ENCODE measurements around the gene PTPRK. TPM values are rescaled to one million over a fixed set of nuclear protein-coding genes. Genes with fewer than 3 reads are reported as not detected.

PTPRK gene
- total and polyA plus RNA-seq, 10 of the 15 experiments (the other 5 are each of a cell fraction or from before 2014, with no cell fraction given) = 0.23 to 1.9 (median 0.55) TPM

GRCh38 chr6:128057946-128058345 lies 462.5 kb downstream of the PTPRK start:
- ChIA-PET POLR2A (no interaction called here), RAD21 (ENCODE audit: unreplicated experiment) (no interaction called here), SMC1A (ENCODE audit: uncharacterized antibody, unreplicated experiment) (no interaction called here), CTCF (no interaction called here)
- no peak overlapping the region for H3K4me3 ChIP-seq
- H3K79me2 ChIP-seq (ENCODE audit: control insufficient read depth, insufficient read depth, low read length) = no peaks in the 10 kb centered on the region
- no peaks in the 10 kb centered on the region for H3K9me3 ChIP-seq (replicated peaks; ENCODE audit: control insufficient read depth, insufficient read depth, low read length)
- in situ Hi-C loops (cut with MboI) = no loop called here
- no peak overlapping the region for H2AFZ ChIP-seq (ENCODE audit: control insufficient read depth, low read depth, low read length)
- ATAC-seq (no peak), DNase-seq (ENCODE audit: low read depth, low spot score) (no peak), FAIRE-seq (no peak)
- H3K27ac ChIP-seq (ENCODE audit: control insufficient read depth, insufficient read depth) = no peak overlapping the region
- H3K4me2 ChIP-seq (ENCODE audit: control insufficient read depth, insufficient read depth) = no peak overlapping the region
- TF ChIP-seq REST (IDR thresholded peaks at IDR 0.05; ENCODE audit: low read depth, low read length) (no peak), SMARCA5 (IDR thresholded peaks at IDR 0.05) (no peak), PAX5 (IDR thresholded peaks at IDR 0.05; ENCODE audit: borderline replicate concordance, low read depth, low read length) (no peak), SMAD5 (IDR thresholded peaks at IDR 0.05; ENCODE audit: low read depth) (no peak), KAT2A (conservative IDR thresholded peaks at IDR 0.05; ENCODE audit: control insufficient read depth, low read depth, low read length) (no peak), MYC (IDR thresholded peaks at IDR 0.05; ENCODE audit: insufficient read depth, insufficient read length, insufficient replicate concordance, low read length, severe bottlenecking) (no peak), SKIL (IDR thresholded peaks at IDR 0.05; ENCODE audit: low read depth, poor library complexity, severe bottlenecking) (no peak), CBFB (IDR thresholded peaks at IDR 0.05; ENCODE audit: low read depth) (no peak)
- no peaks in the 10 kb centered on the region for H4K20me1 ChIP-seq (ENCODE audit: control insufficient read depth, insufficient read depth)
- H3K4me1 ChIP-seq (ENCODE audit: control insufficient read depth, insufficient read depth, low read length) = no peaks in the 10 kb centered on the region
- H3K27me3 ChIP-seq (replicated peaks in 1 of 2; ENCODE audit: control insufficient read depth in 2 of 2, insufficient read depth in 2 of 2, low read length in 1 of 2) = no peaks in the 10 kb centered on the region; a peak in 1 of 4 replicates
- no TSS peak for BruUV-seq (replicated peaks)
- intact Hi-C loops (cut with micrococcal nuclease; ENCODE audit: unreplicated experiment) = loop anchor here (10.0 kb wide), 1 partner anchor 203 kb away; no protein-coding TSS in a partner anchor
- H3K9ac ChIP-seq (ENCODE audit: control insufficient read depth, insufficient read depth, low read length) = no peak overlapping the region
- no peaks in the 10 kb centered on the region for H3K36me3 ChIP-seq (ENCODE audit: control insufficient read depth in 2 of 2, insufficient read depth in 2 of 2, low read length in 1 of 2)

Measured in GM12878 (cell line).